ENCODE results near the gene LRCH1.

The LRCH1 gene

GRCh38 chr13:46567671-46568070 is 14.7 kb downstream of the LRCH1 start:
- Histone ChIP-seq H3K4me3 (replicated peaks; ENCODE audit: insufficient read depth, low read length) (no peak overlapping the region), H3K27ac (replicated peaks) (no peak overlapping the region), H3K27me3 (ENCODE audit: insufficient read depth, poor library complexity, severe bottlenecking) (no peaks in the 10 kb centered on the region)
- TF ChIP-seq CTCF (IDR thresholded peaks at IDR 0.05; ENCODE audit: insufficient read depth, low read length) (no peak), POLR2AphosphoS5 (IDR thresholded peaks at IDR 0.05; ENCODE audit: low read depth) (no peak), SPI1 (IDR thresholded peaks at IDR 0.05; ENCODE audit: borderline replicate concordance, low read depth) (no peak), GABPA (IDR thresholded peaks at IDR 0.05; ENCODE audit: low read depth) (no peak)
- TF ChIP-seq, protein P1, sequence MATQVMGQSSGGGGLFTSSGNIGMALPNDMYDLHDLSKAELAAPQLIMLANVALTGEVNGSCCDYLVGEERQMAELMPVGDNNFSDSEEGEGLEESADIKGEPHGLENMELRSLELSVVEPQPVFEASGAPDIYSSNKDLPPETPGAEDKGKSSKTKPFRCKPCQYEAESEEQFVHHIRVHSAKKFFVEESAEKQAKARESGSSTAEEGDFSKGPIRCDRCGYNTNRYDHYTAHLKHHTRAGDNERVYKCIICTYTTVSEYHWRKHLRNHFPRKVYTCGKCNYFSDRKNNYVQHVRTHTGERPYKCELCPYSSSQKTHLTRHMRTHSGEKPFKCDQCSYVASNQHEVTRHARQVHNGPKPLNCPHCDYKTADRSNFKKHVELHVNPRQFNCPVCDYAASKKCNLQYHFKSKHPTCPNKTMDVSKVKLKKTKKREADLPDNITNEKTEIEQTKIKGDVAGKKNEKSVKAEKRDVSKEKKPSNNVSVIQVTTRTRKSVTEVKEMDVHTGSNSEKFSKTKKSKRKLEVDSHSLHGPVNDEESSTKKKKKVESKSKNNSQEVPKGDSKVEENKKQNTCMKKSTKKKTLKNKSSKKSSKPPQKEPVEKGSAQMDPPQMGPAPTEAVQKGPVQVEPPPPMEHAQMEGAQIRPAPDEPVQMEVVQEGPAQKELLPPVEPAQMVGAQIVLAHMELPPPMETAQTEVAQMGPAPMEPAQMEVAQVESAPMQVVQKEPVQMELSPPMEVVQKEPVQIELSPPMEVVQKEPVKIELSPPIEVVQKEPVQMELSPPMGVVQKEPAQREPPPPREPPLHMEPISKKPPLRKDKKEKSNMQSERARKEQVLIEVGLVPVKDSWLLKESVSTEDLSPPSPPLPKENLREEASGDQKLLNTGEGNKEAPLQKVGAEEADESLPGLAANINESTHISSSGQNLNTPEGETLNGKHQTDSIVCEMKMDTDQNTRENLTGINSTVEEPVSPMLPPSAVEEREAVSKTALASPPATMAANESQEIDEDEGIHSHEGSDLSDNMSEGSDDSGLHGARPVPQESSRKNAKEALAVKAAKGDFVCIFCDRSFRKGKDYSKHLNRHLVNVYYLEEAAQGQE (IDR thresholded peaks at IDR 0.05; ENCODE audit: insufficient replicate concordance, low read depth), result no peak
- DNase-seq (ENCODE audit: low read depth in 1 of 2, low spot score in 1 of 2), result no peak

GRCh38 chr13:46569456-46569855 is 16.5 kb downstream of the LRCH1 start:
- Histone ChIP-seq H3K27ac (replicated peaks) (no peak overlapping the region), H3K4me3 (replicated peaks; ENCODE audit: insufficient read depth, low read length) (no peak overlapping the region), H3K27me3 (ENCODE audit: insufficient read depth, poor library complexity, severe bottlenecking) (no peaks in the 10 kb centered on the region)
- DNase-seq (ENCODE audit: low read depth in 1 of 2, low spot score in 1 of 2), result no peak
- no peak for TF ChIP-seq GABPA (IDR thresholded peaks at IDR 0.05; ENCODE audit: low read depth)
- no peak for TF ChIP-seq SPI1 (IDR thresholded peaks at IDR 0.05; ENCODE audit: borderline replicate concordance, low read depth)
- TF ChIP-seq CTCF (IDR thresholded peaks at IDR 0.05; ENCODE audit: insufficient read depth, low read length), result no peak
- TF ChIP-seq, protein P1 (IDR thresholded peaks at IDR 0.05; ENCODE audit: insufficient replicate concordance, low read depth), result no peak
- TF ChIP-seq POLR2AphosphoS5 (IDR thresholded peaks at IDR 0.05; ENCODE audit: low read depth), result no peak

GRCh38 chr13:46570273-46570672 is 17.3 kb downstream of the LRCH1 start:
- DNase-seq (ENCODE audit: low read depth in 1 of 2, low spot score in 1 of 2), result no peak
- TF ChIP-seq GABPA (IDR thresholded peaks at IDR 0.05; ENCODE audit: low read depth), result no peak
- no peak for TF ChIP-seq SPI1 (IDR thresholded peaks at IDR 0.05; ENCODE audit: borderline replicate concordance, low read depth)
- TF ChIP-seq POLR2AphosphoS5 (IDR thresholded peaks at IDR 0.05; ENCODE audit: low read depth), result no peak
- TF ChIP-seq, protein P1 (IDR thresholded peaks at IDR 0.05; ENCODE audit: insufficient replicate concordance, low read depth), result no peak
- no peak for TF ChIP-seq CTCF (IDR thresholded peaks at IDR 0.05; ENCODE audit: insufficient read depth, low read length)
- Histone ChIP-seq H3K4me3 (replicated peaks; ENCODE audit: insufficient read depth, low read length) (no peak overlapping the region), H3K27me3 (ENCODE audit: insufficient read depth, poor library complexity, severe bottlenecking) (no peaks in the 10 kb centered on the region), H3K27ac (replicated peaks) (no peak overlapping the region)

All from HL-60 (cell line).